ENCODE data around the gene ING4. TPM values are rescaled to one million over a fixed set of nuclear protein-coding genes. Genes with fewer than 3 reads are reported as not detected.
A peak's percentile ranks its signal among the peaks of the same experiment; 100 is the strongest.

The ING4 gene
- total and polyA plus RNA-seq, 12 donors: 17.7 to 32.5 (median 22.6) TPM

GRCh38 chr12:6646276-6647082, 16.4 kb downstream of the ING4 start:
- ATAC-seq: peak in 7 of 8 donors; percentile 1 to 49 (median 5)
- 62 to 69% methylated on average over 28 of the region's 28 CpGs for WGBS, 2 donors
- Histone ChIP-seq H3K36me3 (peaks cover 0 to 37% (median 14%) of the 10 kb centered on the region in 9 donors), H3K27me3 (no peaks in the 10 kb centered on the region), H3K9me3 (peaks cover 0 to 15% (median 0%) of the 10 kb centered on the region in 11 donors), H3K27ac (peak overlapping the region in 7 of 10 donors; percentile 38 to 85 (median 49)), H3K4me3 (peak overlapping the region in 9 of 10 donors; percentile 35 to 63 (median 56)), H3K4me1 (peaks cover 0 to 33% (median 9%) of the 10 kb centered on the region in 9 donors)
- DNase-seq: no peak
- intact Hi-C loops (cut with DNase I): no loop called here
- TF ChIP-seq CTCF (IDR thresholded peaks at IDR 0.05): no peak

- DNase-seq: peak; percentile 32 to 37
- intact Hi-C loops (cut with DNase I): loop anchor here in 1 of 10 donors (1.0 kb wide), 1 partner anchor 28 kb away; no protein-coding TSS in a partner anchor
- peak overlapping the region in 4 of 10 donors; percentile 6 to 84 (median 36) for H3K27ac ChIP-seq
Measured at GRCh38 chr12:6644903-6645302, 18.0 kb downstream of the ING4 start.

GRCh38 chr12:6644257-6644596, 18.7 kb downstream of the ING4 start:
- H3K27ac ChIP-seq: peak overlapping the region in 4 of 10 donors; percentile 6 to 84 (median 36)

More at GRCh38 chr12:6644903-6645302, 18.0 kb downstream of the ING4 start:
- H3K4me3 ChIP-seq: no peak overlapping the region
- peaks cover 0 to 35% (median 9%) of the 10 kb centered on the region in 9 donors for H3K4me1 ChIP-seq
- ATAC-seq: no peak
- no peaks in the 10 kb centered on the region for H3K27me3 ChIP-seq
- peaks cover 0 to 15% (median 0%) of the 10 kb centered on the region in 11 donors for H3K9me3 ChIP-seq
- 32 to 40% methylated on average over 5 of the region's 5 CpGs for WGBS, 2 donors
- peaks cover 0 to 22% (median 5%) of the 10 kb centered on the region in 9 donors for H3K36me3 ChIP-seq
- peak in 5 of 9 donors; percentile 25 to 49 (median 47) for TF ChIP-seq CTCF (IDR thresholded peaks at IDR 0.05)

More at GRCh38 chr12:6644257-6644596, 18.7 kb downstream of the ING4 start:
- peaks cover 0 to 42% (median 9%) of the 10 kb centered on the region in 9 donors for H3K4me1 ChIP-seq
- intact Hi-C loops (cut with DNase I): no loop called here
- ATAC-seq (peak in 7 of 8 donors; percentile 29 to 61 (median 44)), DNase-seq (no peak)
- TF ChIP-seq CTCF (IDR thresholded peaks at IDR 0.05): no peak
- H3K9me3 ChIP-seq: peaks cover 0 to 15% (median 0%) of the 10 kb centered on the region in 11 donors
- no peaks in the 10 kb centered on the region for H3K27me3 ChIP-seq
- WGBS, 2 donors: 58 to 65% methylated on average over 6 of the region's 6 CpGs
- H3K4me3 ChIP-seq: peak overlapping the region in 1 of 10 donors; percentile 6
- peaks cover 0 to 15% (median 5%) of the 10 kb centered on the region in 9 donors for H3K36me3 ChIP-seq

All from heart right ventricle (tissue), 16 donors.